ENCODE measurements around the gene GAPVD1.

The GAPVD1 gene

DNA sequence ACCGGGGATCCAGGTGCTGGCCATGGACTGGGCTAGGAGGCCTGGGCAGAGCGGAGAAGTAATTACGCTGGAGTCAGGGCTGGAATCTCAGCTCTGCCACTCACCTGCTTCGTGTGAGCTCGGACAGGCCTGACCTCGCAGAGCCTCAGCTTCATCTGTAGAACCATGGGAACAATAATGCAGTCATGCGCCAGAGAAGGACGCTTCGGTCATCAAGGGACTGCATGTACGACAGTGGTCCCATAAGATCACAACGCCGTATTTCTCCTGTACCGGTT is 145.1 kb downstream of the GAPVD1 start:
- DNase-seq, result no peak

DNA sequence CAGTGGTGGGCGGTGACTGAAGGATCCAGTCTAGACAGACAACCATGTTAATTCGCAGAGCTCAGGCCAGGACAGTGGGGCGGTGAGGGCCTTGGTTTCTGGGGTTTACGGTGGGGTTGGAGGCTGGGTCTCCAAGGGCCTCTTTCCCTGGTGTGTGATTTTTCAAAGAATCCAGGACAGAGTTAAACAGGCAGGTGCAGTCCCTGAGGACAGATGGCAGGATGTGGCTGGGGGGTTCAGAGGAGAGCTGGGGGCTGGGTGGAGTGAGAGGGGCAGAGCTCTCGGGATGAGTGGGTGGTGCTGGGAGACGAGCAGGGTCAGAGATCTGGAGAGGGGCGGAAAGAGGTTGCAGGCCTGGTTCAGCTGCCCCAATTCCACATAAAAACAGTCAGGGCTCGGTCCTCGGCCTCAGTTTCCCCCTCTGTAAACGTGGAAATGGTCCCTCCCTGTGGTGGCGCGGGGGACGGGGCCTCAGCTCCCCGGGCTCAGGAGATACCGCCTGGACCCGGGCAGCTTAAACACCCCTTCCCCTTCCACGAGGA is 145.9 kb downstream of the GAPVD1 start:
- DNase-seq, result no peak

DNA sequence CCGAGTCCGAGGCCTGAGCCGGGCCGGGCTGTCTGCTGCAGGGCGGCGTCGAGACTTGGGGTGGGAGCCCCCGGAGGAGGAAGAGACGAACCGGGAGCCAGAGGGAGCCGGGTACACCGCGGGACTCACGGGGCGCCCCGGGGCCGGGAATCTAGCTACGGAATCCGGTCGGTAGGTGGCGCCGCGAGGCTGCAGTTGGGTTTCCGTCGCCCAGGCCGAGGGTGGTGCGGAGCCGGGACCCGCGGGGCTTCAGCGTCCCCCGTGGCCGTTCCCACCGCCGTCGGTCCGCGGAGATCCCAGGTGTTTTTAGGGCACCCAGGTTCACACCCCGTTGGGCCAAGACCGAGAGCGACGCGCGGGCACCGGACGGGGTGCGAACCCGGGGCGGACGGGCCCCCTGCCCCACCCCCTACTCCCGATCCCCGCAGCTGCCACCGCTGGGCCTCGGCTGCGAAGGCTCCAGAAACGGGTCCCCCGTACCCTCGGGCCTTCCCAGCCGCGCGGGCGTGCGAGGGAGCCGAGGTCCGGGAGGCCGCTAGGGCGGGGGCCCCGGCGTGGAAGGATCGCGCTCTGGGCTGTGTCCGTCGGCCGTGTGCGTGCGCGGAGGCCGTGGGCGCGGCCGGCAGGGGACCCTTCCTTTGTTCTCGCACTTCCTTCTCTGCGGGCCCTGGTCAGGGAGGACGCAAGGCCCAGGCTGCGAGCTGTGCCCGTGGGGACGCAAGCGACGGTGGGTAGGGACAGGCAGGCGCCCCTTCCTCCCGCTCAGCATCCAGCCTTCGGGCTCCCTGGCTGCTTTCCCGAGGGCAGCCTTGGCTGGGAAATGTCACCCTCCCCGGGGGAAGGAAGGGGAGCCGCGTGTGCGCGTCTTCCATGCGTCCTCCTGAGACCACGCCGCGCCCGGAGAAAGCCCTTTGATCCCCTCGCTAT is 146.6 kb downstream of the GAPVD1 start:
- DNase-seq, result peak; percentile 33 to 67 (median 59)

DNA sequence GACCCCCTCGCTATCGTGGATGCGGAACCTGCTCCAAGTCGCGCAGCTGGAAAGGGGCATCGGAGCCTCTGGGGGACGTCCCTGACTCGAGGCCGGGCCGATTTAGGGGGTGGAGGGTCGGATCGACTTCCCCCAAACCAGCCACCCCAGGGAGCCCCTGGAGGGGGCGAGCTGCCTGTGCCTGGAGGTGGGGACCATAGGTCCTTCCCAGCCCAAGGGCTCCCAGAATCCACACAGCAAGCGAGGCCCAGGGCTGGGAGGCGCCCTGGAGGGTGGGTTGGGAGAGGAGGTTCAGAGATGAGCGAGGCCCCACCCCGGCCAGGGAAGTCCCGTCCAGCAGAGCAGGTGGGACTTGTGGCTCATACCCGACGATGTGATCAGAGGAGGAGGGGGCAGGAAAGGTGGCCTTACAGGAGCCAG is 147.6 kb downstream of the GAPVD1 start:
- DNase-seq, result no peak

DNA sequence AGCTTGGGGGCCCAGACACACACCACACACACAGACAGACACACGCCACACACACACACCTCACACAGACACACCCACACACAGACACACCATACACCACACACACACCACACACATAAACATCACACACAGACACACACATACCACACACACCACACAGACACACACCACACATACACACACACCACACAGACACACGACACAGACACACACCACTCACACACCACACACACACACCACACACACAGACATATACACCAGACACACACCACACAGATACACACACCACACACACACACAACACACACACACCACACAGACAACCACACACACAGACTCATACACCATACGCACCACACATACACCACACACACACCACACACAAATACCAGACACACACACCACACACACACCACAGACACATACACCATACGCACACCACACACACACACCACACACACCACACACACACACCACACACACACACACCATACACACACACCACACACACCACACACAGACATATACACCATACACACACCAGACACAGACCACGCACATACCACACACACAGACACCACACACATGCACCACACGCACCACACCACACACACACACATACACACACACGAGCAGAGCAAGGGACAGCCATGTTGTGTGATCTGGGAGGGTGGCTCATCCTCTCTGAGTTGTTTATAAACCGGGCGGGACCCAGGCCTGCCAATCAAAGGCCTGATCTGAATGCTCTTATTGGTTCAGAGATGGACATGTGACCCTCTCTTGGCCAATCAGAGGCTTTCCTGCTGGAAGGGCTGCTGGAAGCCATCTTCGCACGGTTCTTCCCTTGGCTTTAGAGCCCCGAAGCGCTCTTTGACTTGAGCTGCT is 148.3 kb downstream of the GAPVD1 start:
- peak in 2 of 5 donors; percentile 5 to 30 for DNase-seq

DNA sequence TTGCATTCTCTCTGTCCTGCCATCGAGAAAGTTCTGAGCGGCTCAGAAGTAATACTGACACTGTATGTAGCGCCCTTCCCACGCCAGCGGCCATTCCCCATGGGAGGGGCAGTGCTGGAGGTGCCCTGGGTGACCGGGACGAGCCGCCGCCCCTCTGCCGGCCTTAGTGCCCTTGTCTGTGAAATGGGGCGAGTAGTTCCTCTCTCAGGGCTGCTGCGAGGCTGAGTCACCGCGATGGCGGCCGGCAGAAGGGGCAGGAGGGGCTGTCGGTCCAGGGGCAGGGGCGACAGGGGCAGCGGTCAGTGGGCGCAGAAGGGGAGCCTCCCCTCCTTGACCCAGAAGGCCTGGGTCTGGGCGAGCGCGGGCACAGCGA is 148.9 kb downstream of the GAPVD1 start:
- no peak for DNase-seq

DNA sequence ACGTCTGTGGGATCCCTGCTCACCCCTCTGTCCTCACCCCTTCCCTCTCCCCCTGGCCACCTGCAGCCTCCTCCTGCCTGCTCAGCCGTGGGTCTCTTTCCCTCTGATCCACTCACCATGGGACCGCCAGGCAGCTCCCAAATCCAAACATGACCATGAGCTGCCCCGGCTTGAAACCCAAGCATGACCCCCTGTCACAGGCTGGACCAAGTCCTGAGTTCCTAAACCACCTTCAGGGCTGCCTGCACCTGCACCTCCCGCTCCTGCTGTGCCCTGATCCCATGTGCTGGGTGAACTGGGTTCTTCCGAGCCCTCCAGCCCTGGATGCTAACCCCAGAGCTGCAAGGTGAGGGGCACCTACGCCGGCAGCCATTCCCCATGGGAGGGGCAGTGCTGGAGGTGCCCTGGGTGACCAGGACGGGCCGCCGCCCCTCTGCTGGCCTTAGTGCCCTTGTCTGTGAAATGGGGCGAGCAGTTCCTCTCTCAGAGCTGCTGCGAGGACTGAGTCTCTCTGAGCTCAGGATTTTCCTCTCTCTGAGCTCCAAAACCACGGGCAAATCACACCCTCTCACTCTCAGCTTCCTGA is 149.6 kb downstream of the GAPVD1 start:
- no peak for DNase-seq

DNA sequence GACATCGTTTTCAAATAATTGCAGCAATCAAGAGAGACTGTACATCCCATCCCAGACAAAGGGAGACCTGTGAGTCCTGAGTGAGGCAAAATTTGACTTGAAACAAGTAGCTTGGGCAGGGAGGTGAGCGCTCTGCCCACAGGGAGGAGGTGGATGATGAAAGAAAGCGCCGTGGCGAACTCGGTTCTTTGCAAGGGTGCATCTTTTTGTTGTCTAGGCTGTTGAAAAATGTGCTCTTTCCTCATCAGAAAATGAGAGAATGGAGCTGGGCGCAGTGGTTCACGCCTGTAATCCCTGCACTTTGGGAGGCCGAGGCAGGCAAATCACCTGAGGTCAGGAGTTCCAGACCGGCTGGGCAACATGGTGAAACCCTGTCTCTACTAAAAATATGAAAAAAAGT is 150.5 kb downstream of the GAPVD1 start:
- no peak for DNase-seq

DNA sequence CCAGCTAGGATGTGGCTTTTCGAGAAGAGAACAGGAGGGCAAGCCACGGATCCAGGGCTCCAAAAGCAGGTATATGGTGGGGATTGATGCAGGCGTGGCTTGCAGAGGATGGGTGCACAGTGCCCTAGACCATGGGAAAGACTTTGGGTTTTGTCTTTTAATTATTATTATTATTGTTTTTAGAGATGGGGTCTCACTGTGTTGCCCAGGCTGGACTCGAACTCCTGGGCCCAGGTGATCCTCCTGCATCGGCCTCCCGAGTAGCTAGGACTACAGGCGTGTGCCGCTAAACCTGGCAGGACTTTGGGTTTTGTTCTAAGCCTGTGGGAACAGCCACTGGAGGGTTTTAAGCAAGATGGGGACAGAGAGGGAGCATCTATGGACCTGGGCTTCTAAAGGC is 152.0 kb downstream of the GAPVD1 start:
- no peak for DNase-seq

DNA sequence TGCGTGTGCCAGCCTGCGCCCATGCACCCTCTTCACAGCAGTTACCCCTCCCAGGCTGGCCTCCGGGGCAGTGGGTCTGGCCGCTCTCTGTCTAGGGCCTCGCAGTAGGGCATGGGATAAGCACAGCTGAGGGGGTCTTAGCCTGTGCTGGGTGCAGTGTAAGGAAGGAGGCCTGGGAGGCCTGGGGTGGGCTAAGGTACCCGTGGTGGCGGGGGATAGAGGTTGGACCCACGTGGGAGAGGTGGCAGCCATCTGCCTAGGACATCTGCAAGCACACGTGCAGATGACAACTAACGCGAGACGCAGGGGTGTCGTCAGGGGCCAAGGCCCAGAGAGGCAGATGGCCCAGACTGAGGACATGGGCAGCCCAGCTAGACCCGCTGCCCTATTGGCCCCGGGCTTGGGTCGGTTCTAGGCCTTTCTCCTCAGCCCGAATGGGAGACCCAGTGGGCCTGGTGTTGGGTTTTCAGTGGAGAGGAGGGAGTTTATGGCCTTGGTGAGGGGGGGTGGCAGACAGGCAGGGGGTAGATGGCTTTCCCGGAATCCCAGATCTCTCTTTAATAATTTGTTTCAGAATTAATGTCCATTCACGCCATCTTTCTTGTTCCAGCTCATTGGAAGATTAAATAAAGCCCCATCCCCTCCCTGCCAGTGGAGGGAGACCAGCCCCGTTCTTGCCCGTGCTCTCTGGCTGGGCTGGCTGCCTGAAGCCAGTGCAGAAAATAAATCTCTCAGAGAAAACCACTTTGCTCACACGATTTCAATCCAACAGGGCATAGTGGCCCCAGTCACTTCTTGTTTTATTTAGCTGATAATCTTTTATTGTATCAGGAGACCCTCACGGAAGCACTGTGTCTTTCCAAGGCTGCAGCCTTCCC is 154.2 kb downstream of the GAPVD1 start:
- DNase-seq, result no peak

DNA sequence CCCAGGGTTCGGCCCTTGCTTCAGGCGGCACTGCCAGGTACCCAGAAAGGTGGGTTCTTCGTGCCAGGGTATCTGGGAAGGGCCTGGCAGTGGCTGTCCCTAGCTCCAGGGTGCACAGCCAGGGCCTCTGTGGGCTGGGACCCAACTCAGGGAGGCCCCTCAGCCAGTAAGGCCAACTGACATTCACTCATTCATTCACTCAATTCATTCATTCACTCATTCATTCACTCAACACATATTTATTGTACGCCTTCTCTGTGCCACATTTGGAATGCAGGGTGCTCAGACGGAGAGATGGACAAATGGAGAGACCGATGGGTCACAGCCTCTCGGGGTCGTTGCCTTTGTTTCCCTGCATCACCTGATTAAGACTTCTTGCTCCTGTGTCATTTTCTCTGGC is 154.9 kb downstream of the GAPVD1 start:
- no peak for DNase-seq
